VCaP (cell line): ENCODE data around the gene ADAM29.

Experiments used
- H3K27ac ChIP-seq: fragments of 450-650 bp; 2 replicates; pipeline ENCODE4 v1.5.1; 2017
- TF ChIP-seq, protein P1 (sequence below): fragments of 450-650 bp; conservative IDR thresholded peaks from 2 replicates; pipeline ENCODE4 v1.5.1; 2017; ENCODE audit warnings: mild to moderate bottlenecking, moderate library complexity

ADAM29 gene

DNA sequence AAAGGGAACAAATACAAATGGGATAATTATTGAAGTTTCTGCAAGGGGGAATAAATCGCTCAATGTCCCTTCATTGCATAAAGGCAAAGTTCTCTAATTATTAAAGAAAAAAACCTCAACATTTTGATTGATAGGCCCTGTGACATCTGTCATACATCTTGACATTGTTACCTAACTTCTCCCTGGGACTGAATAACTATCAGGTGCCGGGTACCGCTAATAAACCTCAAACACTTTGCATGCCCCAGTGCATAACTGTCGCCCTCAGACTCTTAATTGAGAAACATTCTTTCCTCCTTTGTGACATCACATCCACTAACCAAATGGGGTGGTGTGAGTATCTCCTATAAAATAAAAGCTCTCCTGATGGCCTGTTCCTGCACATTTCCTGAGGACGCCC, at the start of gene ADAM29:
TSS of gene ADAM29 (plus strand) at position 301 of the 400 bp plus-strand sequence. CDS start 57,168 bp downstream, outside the sequence.
- no peak within 1 kb of the TSS for H3K27ac ChIP-seq
- TF ChIP-seq, protein P1, sequence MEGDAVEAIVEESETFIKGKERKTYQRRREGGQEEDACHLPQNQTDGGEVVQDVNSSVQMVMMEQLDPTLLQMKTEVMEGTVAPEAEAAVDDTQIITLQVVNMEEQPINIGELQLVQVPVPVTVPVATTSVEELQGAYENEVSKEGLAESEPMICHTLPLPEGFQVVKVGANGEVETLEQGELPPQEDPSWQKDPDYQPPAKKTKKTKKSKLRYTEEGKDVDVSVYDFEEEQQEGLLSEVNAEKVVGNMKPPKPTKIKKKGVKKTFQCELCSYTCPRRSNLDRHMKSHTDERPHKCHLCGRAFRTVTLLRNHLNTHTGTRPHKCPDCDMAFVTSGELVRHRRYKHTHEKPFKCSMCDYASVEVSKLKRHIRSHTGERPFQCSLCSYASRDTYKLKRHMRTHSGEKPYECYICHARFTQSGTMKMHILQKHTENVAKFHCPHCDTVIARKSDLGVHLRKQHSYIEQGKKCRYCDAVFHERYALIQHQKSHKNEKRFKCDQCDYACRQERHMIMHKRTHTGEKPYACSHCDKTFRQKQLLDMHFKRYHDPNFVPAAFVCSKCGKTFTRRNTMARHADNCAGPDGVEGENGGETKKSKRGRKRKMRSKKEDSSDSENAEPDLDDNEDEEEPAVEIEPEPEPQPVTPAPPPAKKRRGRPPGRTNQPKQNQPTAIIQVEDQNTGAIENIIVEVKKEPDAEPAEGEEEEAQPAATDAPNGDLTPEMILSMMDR: no peak

DNA sequence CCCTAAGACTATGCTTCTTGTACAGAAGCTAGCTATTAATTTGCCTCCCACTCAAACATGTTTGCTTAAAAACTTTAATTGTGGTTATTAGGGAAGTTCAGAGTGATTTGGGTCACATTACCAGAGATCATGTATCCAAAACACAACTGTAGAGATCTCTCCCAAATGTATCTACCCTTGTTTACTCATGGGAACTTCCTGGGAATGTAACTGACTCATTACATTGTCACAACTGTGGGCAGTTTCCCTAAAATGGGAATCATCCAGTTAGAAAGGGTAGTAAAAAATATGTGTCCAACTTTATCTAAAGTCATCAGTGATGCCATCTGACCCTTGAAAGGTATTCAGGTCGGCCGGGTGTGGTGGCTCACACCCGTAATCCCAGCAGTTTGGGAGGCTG, 48.8 kb upstream of the ADAM29 start:
- TF ChIP-seq, protein P1: no peak
- H3K27ac ChIP-seq: no peak overlapping the region

DNA sequence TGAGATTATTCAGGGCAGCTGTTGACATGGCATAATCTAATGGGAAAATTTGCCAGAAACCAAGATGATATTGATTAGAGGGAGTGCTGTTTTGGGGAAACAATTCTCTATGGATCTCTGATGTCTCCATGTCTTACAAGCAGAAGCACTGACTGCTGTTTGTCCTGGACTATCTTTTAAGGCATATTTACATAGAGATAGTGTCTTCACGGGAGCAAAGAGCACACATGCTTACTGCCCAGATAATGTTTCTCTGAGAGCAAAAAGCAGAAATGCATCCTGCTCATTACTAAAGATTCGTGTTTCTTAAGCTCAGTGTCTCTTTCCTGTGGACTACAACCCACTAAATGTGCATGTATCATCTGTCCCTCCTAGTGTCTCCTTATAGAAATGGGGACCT, 47.8 kb upstream of the ADAM29 start:
- TF ChIP-seq, protein P1: no peak
- H3K27ac ChIP-seq: no peak overlapping the region

DNA sequence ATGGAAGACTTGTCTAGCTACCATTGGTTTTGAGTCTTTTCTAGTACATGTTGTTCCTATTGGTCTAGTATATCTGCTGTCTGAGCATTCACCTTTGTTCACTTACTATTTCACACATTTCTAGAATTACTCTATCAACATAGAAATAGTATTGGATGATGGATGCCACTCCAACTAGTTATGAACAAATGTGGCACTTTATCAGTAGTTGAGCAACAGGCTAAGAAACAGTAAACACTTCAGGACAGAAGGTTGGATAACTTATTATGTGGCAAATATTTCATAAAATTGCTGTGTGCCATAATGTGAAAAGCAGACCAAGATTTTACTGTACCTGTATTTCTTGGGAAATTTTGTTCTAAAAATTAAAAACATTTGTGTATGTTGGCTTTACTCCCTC, 46.8 kb upstream of the ADAM29 start:
- H3K27ac ChIP-seq: no peak overlapping the region
- TF ChIP-seq, protein P1: no peak

DNA sequence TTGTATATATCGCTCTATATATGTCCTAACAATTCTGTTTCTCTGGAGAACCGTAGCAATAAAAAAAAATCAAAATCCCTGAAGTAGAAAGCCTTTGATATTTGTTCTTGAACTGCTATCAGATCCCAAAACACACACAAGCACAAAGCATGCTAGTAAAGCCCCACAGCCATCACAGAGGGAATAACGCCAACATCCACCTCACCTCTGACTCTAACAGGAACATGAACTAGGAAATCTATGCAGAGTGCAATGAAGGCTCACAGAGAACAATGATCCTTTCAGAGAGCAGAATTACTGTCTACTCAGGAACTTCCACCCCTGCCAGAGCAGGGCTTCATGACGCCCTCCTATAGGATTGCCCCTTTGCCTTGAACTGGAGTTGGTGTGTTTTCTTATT, 45.0 kb upstream of the ADAM29 start:
- H3K27ac ChIP-seq: peak overlapping the region; percentile 16; the same call in 1 of the 2 replicates

DNA sequence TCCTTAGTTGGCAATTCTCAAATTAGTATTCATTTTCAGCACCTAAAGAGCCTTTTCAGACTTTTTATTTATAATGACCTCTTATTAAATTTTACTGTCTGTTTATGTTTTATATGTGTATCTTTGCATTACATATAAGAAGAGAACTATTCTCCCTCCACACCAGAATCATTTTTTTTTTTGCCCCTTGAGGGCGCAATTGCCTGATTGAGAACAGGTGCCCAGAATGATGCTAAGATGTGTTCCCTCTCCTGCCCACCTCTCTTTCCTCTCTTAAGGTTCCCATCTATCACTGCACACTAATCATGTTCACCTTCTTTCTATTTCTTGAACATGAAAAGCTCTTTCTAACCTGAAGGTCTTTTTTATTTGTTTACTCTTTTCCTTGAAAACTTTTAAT, 44.2 kb upstream of the ADAM29 start:
- TF ChIP-seq, protein P1: peak; percentile 63
- H3K27ac ChIP-seq: no peak overlapping the region

DNA sequence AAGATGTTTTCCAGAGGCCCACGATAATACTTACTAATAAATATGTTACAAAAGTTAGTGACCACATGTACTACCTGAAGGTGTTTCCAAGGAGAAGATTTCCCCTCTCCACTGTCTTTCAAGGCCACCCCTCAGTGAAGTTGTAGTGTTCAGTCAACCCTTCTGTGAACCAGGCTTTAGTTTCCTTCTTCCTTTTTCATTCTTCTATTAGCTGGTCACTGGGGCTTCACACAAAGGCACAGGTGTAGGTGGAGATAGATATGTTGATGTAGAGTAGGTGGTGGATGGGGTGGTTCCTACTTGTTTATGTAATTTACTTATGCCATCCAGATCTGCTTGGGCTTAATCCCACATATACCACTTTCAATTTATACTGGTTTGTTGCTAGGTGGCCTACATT, 43.3 kb upstream of the ADAM29 start:
- TF ChIP-seq, protein P1: no peak
- H3K27ac ChIP-seq: no peak overlapping the region

DNA sequence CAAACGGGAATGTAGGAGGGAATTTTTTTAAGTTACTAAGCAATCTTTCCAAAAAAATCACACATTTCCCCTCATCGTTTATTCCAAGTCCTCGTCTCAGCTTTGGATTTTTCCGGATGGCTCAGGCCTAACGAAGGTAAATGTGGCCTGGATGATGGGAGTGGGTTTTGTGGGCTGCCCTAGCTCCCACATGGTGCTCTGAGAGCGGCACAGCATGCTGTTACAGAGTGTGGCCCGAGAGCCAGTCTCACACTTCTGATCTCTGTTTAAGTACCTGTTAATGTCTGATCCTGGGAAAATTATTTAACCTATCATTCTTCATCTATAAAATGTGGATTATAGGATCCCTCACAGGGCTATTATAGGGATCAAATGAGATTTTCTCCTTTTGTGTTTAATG, 38.2 kb upstream of the ADAM29 start:
- TF ChIP-seq, protein P1: no peak
- H3K27ac ChIP-seq: no peak overlapping the region
